H1 (cell line): ENCODE data around the gene VEPH1.

Experiments
- HDAC6 ChIP-seq: IDR thresholded peaks from one replicate; pipeline ENCODE4 v1.7.1; 2012; ENCODE audit warnings: low read depth, mild to moderate bottlenecking, inconsistent platforms, low read length, moderate library complexity
- POLR2A ChIP-seq, 2 experiments: IDR thresholded peaks; 1 replicate in 1 of 2; 2 replicates in 1 of 2; pipeline ENCODE4 v1.6.1; 2011; ENCODE audit warnings: low read depth in 2 of 2, low read length in 2 of 2, mild to moderate bottlenecking in 2 of 2; ENCODE audit errors: control extremely low read depth in 1 of 2
- TF ChIP-seq, protein P1 (sequence below): IDR thresholded peaks from 2 replicates; pipeline ENCODE4 v1.6.1; 2012; ENCODE audit warnings: low read length, inconsistent platforms
- TF ChIP-seq, protein P2 (sequence below), 3 experiments: IDR thresholded peaks; 1 replicate in 2 of 3; 2 replicates in 1 of 3; pipeline versions ENCODE4 v1.5.1 to v1.6.1; 2011; ENCODE audit warnings: low read length in 3 of 3, mild to moderate bottlenecking in 3 of 3, inconsistent platforms in 2 of 3, low read depth in 1 of 3, moderate library complexity in 1 of 3; ENCODE audit not compliant: insufficient read depth in 1 of 3; ENCODE audit errors: control extremely low read depth in 1 of 3

DNA sequence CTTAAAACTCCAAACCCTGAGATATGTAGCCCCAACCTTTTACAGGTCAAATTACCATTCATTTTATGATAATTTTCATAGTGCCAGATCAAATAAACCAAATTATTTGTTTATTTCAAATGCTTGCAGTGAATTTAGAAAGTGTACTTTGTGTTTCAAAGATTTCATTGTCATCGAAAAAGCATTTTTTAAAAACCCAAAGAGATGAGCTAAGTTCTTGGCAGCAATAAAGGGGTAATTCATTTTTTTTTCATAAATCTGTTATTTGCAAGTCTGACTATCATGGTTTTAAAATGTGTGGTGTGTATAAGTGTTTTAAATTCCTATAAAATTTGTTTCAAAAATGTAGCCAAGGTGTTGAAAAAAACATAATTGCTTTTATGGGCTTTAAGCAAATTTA, 49.4 kb downstream of the VEPH1 start:
- TF ChIP-seq, protein P1, sequence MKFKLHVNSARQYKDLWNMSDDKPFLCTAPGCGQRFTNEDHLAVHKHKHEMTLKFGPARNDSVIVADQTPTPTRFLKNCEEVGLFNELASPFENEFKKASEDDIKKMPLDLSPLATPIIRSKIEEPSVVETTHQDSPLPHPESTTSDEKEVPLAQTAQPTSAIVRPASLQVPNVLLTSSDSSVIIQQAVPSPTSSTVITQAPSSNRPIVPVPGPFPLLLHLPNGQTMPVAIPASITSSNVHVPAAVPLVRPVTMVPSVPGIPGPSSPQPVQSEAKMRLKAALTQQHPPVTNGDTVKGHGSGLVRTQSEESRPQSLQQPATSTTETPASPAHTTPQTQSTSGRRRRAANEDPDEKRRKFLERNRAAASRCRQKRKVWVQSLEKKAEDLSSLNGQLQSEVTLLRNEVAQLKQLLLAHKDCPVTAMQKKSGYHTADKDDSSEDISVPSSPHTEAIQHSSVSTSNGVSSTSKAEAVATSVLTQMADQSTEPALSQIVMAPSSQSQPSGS: no peak
- TF ChIP-seq, protein P2, sequence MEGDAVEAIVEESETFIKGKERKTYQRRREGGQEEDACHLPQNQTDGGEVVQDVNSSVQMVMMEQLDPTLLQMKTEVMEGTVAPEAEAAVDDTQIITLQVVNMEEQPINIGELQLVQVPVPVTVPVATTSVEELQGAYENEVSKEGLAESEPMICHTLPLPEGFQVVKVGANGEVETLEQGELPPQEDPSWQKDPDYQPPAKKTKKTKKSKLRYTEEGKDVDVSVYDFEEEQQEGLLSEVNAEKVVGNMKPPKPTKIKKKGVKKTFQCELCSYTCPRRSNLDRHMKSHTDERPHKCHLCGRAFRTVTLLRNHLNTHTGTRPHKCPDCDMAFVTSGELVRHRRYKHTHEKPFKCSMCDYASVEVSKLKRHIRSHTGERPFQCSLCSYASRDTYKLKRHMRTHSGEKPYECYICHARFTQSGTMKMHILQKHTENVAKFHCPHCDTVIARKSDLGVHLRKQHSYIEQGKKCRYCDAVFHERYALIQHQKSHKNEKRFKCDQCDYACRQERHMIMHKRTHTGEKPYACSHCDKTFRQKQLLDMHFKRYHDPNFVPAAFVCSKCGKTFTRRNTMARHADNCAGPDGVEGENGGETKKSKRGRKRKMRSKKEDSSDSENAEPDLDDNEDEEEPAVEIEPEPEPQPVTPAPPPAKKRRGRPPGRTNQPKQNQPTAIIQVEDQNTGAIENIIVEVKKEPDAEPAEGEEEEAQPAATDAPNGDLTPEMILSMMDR (IDR thresholded peaks at IDR 0.05; ENCODE audit: control extremely low read depth in 1 of 3, insufficient read depth in 1 of 3, low read depth in 1 of 3, low read length in 3 of 3): no peak
- TF ChIP-seq POLR2A (IDR thresholded peaks at IDR 0.05; ENCODE audit: control extremely low read depth in 1 of 2, low read depth in 2 of 2, low read length in 2 of 2) (no peak), HDAC6 (no peak)
